GM18519 (cell line): ENCODE measurements around the gene RDH11.
"Not testable (repeated sequence)": the region's sequence is repeated elsewhere in the genome, so short reads cannot be mapped to it uniquely, and the experiment has no call there.

Source experiments
- ATAC-seq: cut with Tn5 transposase; IDR thresholded peaks from one replicate; pipeline ENCODE4 v1.9.1; 2021; ENCODE audit warnings: mild to moderate bottlenecking, moderate library complexity; ENCODE audit not compliant: unreplicated experiment, low FRiP score

RDH11 gene

DNA sequence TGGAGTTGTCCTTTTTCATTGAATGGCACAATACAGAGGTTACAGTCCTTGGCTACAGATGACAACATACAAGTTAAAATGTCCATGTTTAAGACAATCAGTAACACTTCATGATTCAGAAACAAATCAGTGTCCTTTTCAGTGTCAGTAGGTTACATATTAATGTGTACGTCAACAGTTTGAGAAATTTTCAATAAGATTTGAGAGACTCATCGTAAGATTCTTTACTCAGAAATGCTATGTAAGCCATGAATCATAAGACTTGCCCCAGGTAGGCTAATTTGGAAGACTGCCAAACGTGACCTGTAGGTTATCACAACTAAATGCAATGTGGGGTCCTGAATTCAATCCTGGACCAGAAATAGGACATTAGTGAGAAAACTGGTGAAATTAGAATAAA is 9.6 kb upstream of the RDH11 start:
- no peak for ATAC-seq

DNA sequence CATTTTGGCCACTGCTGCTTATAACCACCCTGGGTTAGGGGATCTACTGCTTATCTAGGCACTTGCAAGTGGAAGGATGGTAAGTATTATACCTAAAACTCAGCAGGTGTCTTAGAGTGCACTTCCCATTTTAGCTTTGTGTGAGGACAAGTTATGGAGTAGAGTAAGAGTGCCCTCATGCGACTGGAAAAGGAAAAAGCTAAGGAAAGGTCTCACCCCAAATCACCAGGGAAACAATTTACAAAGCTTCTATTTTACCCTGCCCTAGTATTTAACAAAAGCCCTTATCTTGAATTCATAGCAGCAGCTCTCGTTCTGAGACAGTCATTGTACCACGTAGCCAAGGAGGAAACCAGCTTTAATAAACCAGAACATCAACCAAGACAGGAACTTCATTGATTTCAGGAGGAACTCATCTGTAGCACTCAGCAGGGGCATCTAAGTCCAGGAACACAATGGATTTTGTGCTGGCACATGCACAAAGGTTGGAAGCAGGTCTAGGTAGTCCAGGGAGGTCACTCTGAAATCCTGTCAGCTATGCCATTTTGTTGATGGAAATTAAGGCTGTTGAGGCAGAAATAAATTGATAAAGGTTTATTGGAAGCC is 9.0 kb upstream of the RDH11 start:
- no peak for ATAC-seq

DNA sequence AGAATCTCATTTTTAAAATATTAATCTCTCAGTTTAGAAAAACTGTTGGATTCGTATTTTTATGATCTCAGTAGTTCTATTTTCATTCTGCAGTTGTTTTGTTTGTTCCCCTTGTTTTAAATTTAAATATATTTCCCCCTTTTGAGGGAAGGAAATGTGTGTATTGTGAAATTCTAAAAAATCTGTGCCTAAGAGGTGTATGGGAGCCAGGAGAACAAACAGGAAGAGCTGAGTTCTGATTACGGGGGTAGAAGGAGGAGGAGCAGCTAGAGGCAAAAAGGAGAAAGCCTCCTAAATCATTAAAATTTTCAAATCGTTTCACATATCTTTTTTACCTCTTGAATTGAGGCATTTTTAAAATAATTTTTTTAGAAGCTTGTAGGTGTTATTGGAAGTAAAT is 8.4 kb upstream of the RDH11 start:
- no peak for ATAC-seq

DNA sequence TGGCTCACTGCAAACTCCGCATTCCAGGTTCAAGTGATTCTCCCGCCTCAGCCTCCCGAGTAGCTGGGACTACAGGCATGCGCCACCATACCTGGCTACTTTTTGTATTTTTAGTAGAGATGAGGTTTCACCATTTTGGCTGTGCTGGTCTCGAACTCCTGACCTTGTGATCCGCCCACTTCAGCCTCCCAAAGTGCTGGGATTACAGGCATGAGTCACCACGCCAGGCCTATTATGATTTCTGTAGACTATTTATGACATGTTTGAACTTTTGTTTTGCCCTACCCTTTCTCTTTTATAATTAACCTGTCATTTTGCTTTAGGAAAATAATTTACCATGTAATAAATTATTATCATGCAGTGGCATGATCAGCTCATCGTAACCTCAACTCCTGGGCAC is 5.9 kb upstream of the RDH11 start, which contains the start of gene RDH12:
TSS of gene RDH12 (plus strand) at position 395 of the 400 bp plus-strand sequence. CDS start 20,757 bp downstream, outside the sequence.
- ATAC-seq = not testable (repeated sequence)

DNA sequence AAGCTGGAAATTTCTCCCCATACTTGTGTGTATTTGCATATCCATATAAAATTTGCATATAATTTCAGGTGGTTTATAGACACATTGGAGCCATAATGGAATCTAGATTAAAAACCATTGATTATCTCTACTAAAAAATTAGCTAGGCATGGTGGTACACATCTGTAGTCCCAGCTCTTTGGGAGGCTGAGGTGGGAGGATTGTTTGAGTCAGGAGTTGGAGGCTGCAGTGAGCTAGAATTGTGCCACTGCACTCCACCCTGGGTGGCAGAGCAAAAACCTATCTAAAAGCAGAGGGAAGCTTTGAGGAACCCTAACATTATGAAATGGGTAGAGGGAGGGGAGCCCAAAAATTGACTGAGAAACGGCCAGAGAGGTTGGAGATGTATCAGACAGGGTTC is 2.6 kb upstream of the RDH11 start:
- ATAC-seq = no peak

DNA sequence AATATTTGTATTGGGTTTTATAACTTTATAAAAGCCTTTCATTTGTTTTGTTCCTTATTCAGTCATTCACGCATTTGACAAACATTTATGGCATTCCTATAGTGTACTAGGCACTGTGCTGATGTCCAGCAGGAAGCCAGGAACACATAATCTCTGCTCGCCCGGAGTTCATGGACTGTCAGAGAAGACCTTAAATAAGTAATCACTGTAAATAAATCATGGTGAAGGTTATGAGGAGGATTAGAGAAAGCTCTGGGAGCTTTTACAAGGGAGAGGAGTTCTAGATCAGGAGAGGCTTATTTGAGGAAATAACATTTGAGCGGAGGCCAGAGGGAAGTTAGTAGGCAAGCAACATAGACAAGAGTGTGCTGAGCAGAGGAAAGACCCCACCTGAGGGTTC is 1.4 kb upstream of the RDH11 start:
- no peak for ATAC-seq

DNA sequence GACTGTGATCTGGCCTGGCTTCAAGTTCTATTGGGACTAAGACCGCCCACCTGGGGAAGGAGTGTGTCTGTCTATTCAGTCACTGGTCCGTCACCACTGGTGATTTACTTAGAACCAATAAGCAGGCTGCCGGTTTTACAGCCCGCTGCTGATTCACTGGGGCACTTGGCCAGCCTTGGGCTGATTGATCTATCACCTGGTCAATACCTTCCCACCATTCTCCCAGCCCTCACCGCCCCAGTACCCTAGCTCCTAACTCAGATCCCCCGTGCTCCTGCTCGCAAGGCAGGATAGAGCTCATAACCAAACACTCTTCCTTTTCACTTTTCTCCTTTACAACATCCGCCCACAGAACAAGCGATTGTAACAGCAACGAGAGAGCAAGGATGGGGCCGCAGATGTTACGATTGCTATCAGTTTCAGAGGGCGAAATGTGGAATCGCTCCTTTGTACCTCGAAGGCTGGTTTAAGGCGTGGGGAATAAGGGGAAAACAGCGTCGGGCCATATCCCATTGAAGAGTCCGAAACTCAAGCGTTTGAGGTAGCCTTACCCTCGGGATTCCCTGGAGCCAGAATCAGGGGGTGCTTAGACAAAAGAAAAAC is 672 bp downstream of the RDH11 start:
- peak; percentile 76 for ATAC-seq

DNA sequence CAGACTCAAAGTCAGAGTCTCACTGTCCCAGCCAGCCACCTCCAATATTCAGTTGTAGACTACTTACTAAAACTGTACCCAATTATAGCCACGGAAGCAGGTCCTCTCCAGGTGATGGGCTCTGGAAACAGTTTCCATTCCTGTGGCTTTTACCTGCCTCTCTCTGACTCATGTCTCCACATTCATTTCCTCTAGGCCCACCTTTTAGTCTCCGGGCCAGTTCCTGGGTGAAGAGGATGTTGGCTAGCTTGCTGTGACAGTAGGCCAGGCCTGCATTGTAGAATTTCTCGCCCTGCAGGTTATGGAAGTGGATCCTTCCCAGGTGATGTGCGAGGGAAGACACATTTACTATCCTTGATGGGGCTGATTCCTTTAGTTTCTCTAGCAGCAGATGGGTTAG is 5.6 kb downstream of the RDH11 start:
- no peak for ATAC-seq

DNA sequence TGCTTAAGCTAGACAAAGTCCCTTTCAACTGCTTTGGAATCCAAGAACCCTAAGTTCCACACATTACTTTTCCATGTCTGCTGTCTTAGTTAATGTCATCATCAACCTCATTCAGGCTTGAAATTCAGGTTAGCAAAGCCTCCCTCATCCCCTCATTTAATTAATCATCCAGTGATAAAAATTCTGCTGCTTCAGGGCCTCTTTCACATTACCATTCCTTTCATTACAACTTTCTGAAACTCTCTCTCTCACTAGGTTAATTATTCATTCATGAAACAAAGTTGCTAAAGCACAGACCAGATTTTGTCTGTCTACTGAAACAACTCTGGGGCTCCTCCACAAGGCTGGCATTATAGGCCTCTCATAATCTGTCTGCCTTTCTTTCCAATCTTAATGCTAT is 11.7 kb downstream of the RDH11 start:
- ATAC-seq = no peak

DNA sequence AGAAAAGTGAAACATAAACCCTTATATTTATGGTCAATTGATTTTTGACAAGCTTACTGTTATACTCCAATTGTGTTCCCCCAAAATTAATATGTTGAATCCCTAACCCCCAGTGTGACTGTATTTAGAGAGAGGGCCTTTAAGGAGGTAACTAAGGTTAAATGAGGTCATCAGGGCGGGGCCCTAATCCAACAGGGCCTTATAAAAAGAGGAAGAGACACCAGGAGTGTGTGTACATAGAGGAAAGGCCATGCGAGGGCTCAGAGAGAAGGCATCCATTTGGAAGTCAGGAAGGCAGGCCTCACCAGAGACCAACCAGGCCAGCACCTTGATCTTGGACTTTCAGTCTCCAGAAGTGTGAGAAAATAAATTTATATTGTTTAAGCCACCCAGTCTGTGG is 14.6 kb downstream of the RDH11 start:
- no peak for ATAC-seq

DNA sequence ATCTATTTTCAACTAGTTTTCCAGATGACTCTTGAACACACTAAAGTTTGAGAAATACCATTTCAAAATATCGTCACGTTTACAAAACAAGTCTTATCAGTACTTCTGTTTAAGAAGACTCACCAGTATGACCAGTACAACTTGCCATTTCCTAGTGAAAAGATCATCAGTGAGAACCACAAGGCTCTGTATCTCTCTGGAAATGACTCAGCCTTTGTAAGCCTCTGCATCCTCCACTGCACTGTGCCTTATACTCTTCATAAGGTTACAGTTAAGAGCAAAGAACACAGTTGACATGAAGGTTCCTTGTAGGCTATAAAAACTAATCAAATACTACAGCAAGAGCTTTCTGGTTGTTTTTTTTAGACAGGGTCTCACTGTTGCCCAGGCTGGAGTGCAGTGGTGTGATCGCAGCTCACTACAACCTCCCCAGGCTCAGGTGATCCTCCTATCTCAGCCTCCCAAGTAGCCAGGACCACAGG is 15.4 kb downstream of the RDH11 start:
- peak; percentile 90 for ATAC-seq

DNA sequence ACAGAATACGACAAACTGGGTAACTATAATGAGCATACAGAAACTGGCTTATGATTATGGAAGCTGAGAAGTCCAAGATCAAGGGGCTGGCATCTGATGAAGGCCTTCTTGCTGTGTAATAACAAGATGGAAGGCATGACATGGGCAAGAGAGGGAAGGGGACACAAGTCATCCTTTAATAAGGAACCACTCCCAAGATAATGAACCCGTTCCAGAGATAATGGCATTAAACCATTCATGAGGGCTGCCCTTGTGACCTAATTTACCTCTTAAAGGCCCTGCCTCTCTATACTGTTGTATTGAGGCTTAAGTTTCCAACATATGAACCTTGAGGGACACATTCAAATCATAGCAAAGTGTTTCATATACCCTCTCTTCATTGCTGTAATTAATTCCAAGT is 16.6 kb downstream of the RDH11 start:
- ATAC-seq = no peak

DNA sequence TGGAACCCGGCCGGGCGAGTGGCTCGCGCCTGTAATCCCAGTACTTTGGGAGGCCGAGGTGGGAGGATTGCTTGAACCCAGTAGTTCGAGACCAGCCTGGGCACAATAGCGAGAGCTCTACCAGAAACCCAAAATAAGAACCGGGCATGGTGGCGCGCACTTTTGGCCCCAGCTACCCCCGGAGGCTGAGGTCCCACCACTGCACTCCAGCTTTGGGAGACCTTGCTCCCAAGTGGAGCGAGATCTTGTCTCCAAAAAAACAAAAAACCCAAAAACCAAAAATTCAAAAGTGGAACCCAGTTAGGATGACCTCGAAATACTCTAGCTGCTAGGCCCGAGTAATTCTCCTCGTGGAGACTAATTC is 20.4 kb downstream of the RDH11 start:
- ATAC-seq = no peak

DNA sequence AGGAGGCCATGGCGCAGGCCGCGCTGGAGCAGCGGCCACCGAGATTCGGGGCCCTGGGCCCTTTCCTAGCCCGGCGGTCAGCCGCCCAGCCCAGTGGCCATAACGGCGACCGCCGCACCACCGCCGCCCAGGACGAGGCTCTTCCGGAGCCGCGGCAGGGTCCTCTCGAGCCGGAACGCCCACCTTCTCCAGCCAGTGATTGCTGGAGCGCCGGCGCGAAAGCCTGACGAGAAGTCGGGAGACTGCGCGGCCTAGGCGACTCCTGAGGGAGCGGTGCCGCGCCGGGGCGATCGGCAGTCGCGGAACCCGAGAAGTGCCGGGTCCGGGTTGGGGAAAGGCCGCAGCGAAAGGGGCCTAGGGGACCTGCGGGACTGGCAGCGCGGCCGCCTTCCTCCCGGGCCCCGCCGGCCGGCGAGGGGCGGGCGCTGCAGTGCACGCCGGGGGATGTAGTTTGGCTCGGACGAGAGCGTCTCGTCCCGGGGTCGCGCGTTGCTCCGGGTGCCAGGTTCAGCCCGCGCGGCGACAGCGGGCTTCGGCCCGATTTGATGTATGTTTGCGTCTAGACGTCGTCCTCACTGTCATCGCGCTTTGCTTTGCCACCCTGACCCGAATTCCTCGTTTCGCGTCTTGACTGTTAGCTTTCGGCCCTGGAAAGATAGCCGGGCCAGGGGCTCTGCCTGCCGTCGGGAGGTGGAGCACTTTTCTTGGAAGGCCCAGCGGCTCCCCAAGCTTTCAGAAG is 20.9 kb downstream of the RDH11 start, which contains the start of gene VTI1B:
TSS of gene VTI1B (minus strand) at position 153 of the 739 bp plus-strand sequence. CDS start at position 10, 143 bp downstream.
- ATAC-seq = peak; percentile 69

DNA sequence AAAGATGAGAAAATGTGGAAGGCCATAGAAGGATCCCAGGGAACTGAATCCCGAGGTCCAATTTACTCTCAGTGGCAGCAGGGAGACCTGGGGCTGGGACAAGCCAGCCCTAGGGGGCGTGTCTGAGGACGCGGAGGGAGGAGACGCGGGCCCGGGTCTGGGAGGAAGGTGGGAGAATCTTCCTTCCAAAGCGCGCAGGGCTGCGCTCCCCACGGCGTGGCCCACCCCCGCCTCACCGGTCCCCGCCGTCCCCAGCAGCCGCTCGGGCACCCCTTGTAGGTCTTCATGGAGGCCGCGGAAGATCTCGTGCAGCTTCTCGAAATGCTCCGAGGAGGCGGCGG is 21.5 kb downstream of the RDH11 start:
- ATAC-seq = peak; percentile 14

DNA sequence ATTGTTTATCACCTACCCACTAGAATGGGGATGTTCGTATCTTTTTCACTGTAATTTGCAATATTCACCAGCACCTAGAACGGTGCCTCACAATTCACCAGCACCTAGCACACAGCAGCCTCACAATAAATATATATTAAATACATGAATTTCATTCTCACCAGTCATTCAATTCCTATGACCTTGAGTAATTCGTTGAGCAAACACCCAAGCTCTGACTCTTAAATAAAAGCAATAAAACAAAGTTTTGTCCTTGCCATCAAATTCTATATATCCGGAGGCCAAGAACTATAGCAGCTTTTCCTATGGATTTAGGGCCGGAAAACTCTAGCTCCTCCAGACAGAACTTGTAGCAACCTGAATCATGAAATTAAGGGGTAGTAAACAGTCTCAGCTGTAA is 22.1 kb downstream of the RDH11 start:
- ATAC-seq = no peak

DNA sequence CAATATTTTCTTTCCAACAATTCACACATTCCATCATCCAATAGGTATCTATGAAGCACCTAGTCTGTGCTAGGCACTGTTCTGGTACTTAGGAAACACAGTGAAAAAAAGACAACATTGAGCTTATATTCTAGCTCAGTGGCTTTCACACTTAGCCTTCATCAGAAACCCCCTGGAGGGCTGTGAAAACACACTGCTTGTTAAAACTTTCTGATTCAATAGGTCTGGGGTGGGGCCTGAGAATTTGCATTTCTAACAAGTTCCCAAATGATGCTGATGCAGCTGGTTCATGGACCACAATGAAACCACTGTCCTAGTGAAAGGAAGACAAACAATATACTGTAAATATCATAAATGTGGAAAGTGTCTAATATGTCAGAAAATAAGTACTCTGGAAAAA is 27.0 kb downstream of the RDH11 start:
- no peak for ATAC-seq

DNA sequence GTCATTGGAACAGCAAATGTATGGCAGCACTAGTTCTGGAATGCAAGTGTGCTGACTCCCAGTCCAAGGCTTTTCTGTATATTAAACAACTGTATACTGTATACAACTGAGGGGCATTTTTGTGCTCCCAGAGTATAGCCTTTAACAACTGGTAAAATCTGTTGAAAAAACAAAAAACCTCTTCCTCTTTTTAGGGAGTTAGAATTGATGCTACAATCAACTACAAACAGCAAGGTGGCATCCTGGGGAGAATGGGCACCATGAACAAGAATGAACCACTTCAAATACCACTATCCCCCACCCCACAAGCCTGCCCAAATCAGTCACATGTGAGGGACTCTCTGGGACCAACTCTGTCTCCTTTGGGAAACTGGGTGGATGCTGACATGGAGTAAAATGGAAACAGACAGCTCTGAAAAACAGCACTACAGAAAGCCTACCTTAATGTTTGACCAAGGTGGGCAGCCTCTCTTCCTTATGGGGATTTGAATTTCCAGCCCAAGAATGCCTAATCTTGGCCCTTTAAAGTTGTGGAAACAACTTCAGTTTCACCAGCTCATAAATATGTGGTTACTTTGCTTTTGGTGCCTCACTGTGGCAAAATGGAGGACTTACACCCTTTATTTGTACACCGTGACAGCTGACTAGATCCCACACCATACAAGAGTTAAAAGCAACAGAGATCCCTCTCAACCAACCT is 28.7 kb downstream of the RDH11 start:
- peak; percentile 48 for ATAC-seq

DNA sequence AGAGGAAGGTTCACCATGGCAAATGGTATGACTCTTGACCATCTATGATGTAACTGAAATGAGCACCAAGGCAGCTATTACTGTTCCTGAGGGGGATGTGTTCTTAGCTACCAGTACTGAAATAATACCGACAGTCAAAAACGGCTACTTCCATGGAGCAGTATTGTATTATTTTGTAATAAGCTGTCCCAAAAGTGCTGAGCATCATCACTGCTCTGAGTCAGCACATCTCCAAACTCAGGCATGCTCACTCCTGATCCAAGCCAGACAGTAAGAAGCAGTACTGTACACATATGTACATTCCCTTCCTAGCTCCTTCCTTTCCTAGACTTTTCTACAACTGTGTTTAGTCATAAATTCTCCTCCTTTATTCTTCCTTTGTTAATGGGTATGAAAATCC is 29.7 kb downstream of the RDH11 start:
- no peak for ATAC-seq

DNA sequence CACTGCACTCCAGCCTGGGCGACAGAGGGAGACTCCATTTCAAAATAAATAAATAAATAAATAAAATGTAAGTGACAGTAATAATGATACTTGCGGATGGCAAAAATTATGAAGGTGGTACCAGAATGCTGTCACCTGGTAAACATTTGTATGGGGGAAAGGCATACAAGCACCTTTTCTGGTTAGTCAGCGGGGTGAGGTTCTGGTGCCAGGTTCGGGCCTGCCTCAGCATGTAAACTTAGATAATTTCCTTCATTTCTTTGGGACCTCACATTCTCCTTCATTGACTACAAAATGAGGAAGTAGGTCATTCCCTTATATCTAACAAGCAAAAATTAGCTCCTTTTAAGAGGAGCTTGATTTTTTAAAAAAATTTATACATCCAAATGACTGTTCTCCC is 31.9 kb downstream of the RDH11 start:
- no peak for ATAC-seq

DNA sequence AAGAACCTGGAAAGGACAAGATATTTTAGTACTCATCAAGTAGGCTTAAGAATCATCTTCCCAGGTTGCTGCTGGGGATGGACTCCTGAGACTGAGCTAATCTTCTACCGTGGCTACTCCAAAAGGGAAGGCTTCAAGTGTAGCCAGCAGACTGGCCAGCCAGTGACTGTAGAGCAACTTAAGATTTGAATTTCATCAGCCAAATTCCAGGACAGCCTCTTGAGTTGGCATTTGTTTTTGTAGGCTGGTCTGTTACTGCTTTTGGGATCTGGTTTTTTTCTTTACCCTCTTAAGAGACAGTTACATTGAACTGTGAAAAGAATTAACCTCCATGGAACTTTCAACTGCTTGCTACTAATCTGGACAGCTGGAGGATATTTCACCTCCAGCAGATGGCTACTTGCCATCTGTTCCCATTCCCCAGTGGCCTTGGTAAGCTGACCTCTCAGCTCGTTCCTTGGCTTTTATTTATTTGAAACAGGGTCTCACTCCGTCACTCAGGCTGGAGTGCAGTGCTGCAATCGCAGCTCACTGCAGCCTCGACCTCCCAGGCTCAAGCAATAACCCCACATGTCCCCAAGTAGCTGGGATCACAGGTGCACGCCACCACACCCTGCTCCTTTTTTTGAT is 41.8 kb downstream of the RDH11 start:
- ATAC-seq = no peak
